Type B pancreatic cell (in vitro differentiated cells): ENCODE results near the gene TIAM1. TPM values are rescaled to one million over a fixed set of nuclear protein-coding genes. Genes with fewer than 3 reads are reported as not detected.

Source experiments
- DNase-seq: peaks from one replicate; pipeline ENCODE4 v3.0.0; 2021; ENCODE audit warnings: mixed read lengths; ENCODE audit not compliant: unreplicated experiment; ENCODE audit errors: extremely low spot score
- H3K27ac Mint-ChIP-seq: 2 replicates; pipeline ENCODE4 v1.8.0; 2021; ENCODE audit warnings: mild to moderate bottlenecking, mixed read lengths
- H3K27me3 Mint-ChIP-seq: 2 replicates; pipeline ENCODE4 v1.8.0; 2021; ENCODE audit warnings: mixed read lengths
- H3K36me3 Mint-ChIP-seq: 2 replicates; pipeline ENCODE4 v1.8.0; 2021; ENCODE audit warnings: mixed read lengths
- H3K4me1 Mint-ChIP-seq: one replicate; pipeline ENCODE4 v1.8.0; 2021; ENCODE audit warnings: mixed read lengths; ENCODE audit not compliant: unreplicated experiment
- H3K4me3 Mint-ChIP-seq: 2 replicates; pipeline ENCODE4 v1.8.0; 2021; ENCODE audit warnings: mild to moderate bottlenecking, mixed read lengths
- H3K9me3 Mint-ChIP-seq: 2 replicates; pipeline ENCODE4 v1.8.0; 2021; ENCODE audit warnings: mixed read lengths
- CTCF ChIP-seq: fragments of 200-600 bp; sonication (generic); conservative IDR thresholded peaks from 2 replicates; pipeline ENCODE4 v1.5.0; 2021; ENCODE audit warnings: antibody characterized with exemption, mild to moderate bottlenecking
- total RNA-seq: library from RNA; stranded (reverse); gene quantifications from 2 replicates; pipeline ENCODE4 v1.2.1, GENCODE V29; 2021; ENCODE audit warnings: low replicate concordance

The TIAM1 gene
- total RNA-seq, 1 donor from 2014 or later: 49.3 TPM

- H3K27me3 Mint-ChIP-seq: no peaks in the 10 kb centered on the region
- H3K36me3 Mint-ChIP-seq: no peaks in the 10 kb centered on the region
- peaks cover 25% of the 10 kb centered on the region for H3K4me1 Mint-ChIP-seq
- no peak overlapping the region for H3K4me3 Mint-ChIP-seq
- TF ChIP-seq CTCF: no peak
- DNase-seq: no peak
- H3K27ac Mint-ChIP-seq: no peak overlapping the region
- H3K9me3 Mint-ChIP-seq: peaks cover 5% of the 10 kb centered on the region
Observed at GRCh38 chr21:31364253-31364945, 20.3 kb upstream of the TIAM1 start.

GRCh38 chr21:31363720-31364119 lies 19.7 kb upstream of the TIAM1 start:
- peaks cover 5% of the 10 kb centered on the region for H3K9me3 Mint-ChIP-seq
- no peak for DNase-seq
- no peaks in the 10 kb centered on the region for H3K36me3 Mint-ChIP-seq
- no peaks in the 10 kb centered on the region for H3K27me3 Mint-ChIP-seq
- H3K4me3 Mint-ChIP-seq: no peak overlapping the region
- no peak for TF ChIP-seq CTCF
- no peak overlapping the region for H3K27ac Mint-ChIP-seq
- peaks cover 25% of the 10 kb centered on the region for H3K4me1 Mint-ChIP-seq

GRCh38 chr21:31360717-31361116 lies 16.7 kb upstream of the TIAM1 start:
- H3K4me1 Mint-ChIP-seq: peaks cover 20% of the 10 kb centered on the region
- H3K4me3 Mint-ChIP-seq: no peak overlapping the region
- no peak for DNase-seq
- H3K27me3 Mint-ChIP-seq: no peaks in the 10 kb centered on the region
- H3K27ac Mint-ChIP-seq: no peak overlapping the region
- H3K9me3 Mint-ChIP-seq: peaks cover 5% of the 10 kb centered on the region
- TF ChIP-seq CTCF: no peak
- peaks cover 3% of the 10 kb centered on the region for H3K36me3 Mint-ChIP-seq

GRCh38 chr21:31358158-31358557 lies 14.1 kb upstream of the TIAM1 start:
- Mint-ChIP-seq H3K4me1 (peaks cover 13% of the 10 kb centered on the region), H3K9me3 (no peaks in the 10 kb centered on the region), H3K36me3 (peaks cover 3% of the 10 kb centered on the region), H3K27ac (no peak overlapping the region), H3K4me3 (no peak overlapping the region), H3K27me3 (no peaks in the 10 kb centered on the region)
- DNase-seq: no peak
- no peak for TF ChIP-seq CTCF

- H3K27me3 Mint-ChIP-seq: no peaks in the 10 kb centered on the region
- H3K27ac Mint-ChIP-seq: no peak overlapping the region
- TF ChIP-seq CTCF: no peak
- H3K4me3 Mint-ChIP-seq: no peak overlapping the region
- DNase-seq: no peak
- no peaks in the 10 kb centered on the region for H3K9me3 Mint-ChIP-seq
- H3K36me3 Mint-ChIP-seq: peaks cover 3% of the 10 kb centered on the region
- peaks cover 13% of the 10 kb centered on the region for H3K4me1 Mint-ChIP-seq
Observed at GRCh38 chr21:31356440-31356839, 12.4 kb upstream of the TIAM1 start.
